ENCODE measurements around the gene MGST2.

Gene MGST2

DNA sequence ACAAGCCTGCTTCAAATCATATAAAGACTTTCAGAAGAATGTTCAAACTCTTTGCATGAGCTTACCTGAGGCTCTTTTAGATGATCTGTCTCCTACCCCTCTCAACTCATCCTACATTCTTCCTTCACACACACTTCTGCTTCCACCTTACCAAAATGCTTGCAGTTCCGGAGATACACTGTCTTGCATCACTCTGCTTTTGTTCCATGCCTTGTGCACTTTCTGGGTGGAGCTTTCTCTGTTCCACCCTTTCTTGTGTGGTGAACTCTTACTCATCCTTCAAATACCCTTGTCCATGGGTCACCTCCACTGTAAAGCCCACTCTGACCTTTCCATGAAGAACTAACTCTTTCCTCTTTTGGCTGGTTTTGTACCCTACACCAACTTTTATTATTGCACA is 18.4 kb upstream of the MGST2 start:
- Histone ChIP-seq H3K27ac (ENCODE audit: low read depth, low read length) (no peak overlapping the region), H3K4me3 (ENCODE audit: low read depth in 1 of 2, low read length in 2 of 2) (no peak overlapping the region), H3K27me3 (ENCODE audit: control insufficient read depth in 1 of 2, insufficient read depth in 2 of 2, low read length in 2 of 2) (no peaks in the 10 kb centered on the region), H3K9me3 (ENCODE audit: low read length) (no peaks in the 10 kb centered on the region), H3K9ac (ENCODE audit: low read length) (no peak overlapping the region), H3K36me3 (ENCODE audit: insufficient read depth, low read length) (no peaks in the 10 kb centered on the region), H3K4me1 (ENCODE audit: insufficient read depth, low read length) (no peaks in the 10 kb centered on the region)

DNA sequence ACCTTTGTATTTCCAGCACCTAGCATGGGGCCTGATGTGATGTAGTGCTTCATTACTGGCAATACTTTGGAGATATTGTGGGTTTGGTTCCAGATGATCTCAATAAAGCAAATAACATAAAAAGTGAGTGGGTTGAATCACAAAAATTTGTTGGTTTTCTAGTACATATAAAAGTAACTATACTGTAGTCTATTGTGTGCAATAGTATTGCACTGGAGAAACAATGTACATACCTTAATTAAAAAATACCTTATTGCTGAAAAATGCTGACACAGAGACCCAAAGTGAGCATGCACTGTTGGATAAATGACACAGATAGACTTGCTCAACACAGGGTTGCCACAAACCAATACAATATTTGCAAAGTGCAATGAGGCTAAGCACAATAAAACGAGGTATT is 17.7 kb upstream of the MGST2 start:
- Histone ChIP-seq H3K4me3 (ENCODE audit: low read depth in 1 of 2, low read length in 2 of 2) (no peak overlapping the region), H3K9me3 (ENCODE audit: low read length) (no peaks in the 10 kb centered on the region), H3K27me3 (ENCODE audit: control insufficient read depth in 1 of 2, insufficient read depth in 2 of 2, low read length in 2 of 2) (no peaks in the 10 kb centered on the region), H3K9ac (ENCODE audit: low read length) (no peak overlapping the region), H3K4me1 (ENCODE audit: insufficient read depth, low read length) (no peaks in the 10 kb centered on the region), H3K27ac (ENCODE audit: low read depth, low read length) (no peak overlapping the region), H3K36me3 (ENCODE audit: insufficient read depth, low read length) (no peaks in the 10 kb centered on the region)

DNA sequence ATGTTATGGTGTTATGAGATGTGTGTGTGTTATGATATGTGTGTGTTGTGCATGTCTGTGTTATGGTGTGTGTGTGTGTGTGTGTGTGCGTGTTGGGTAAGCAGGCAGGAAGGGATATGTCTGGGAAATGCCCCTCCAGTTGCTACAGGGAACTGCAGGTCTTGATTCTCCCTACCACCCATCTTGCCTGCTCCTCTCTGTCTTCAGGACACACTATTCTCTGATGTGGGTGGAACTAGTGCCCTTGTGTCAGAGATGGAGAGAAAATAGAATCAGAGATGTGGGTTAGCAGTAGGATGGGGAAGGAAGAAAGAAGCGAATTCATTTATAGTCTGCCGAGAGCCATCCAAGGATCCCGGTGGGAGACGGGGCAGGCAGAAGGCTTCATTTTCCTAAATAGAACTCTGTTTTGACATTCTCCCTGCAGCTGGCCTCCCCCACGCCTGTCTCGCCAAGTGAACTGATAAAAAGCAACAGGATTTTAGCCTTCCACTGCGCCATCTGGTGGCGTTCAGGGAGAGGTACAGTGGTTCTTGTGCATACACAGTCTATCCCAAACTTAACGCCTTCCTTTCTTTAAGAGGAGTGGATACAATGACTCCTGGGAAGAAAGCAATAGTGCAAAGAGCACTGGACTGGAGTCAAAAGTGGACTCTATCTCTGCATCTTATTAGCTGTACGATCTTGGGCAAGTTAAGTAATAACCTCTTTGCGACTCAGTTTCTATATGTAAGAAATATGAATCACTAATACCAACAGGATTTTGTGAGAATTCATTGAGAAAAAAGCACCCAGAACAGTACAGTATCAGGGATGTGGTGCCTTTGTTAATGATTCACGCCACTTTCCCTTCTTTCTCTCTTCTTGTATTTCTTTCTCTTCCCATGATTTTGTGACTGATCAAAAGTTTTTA is 14.1 kb upstream of the MGST2 start:
- Histone ChIP-seq H3K27ac (ENCODE audit: low read depth, low read length) (no peak overlapping the region), H3K4me1 (ENCODE audit: insufficient read depth, low read length) (no peaks in the 10 kb centered on the region), H3K36me3 (ENCODE audit: insufficient read depth, low read length) (no peaks in the 10 kb centered on the region), H3K27me3 (ENCODE audit: control insufficient read depth in 1 of 2, insufficient read depth in 2 of 2, low read length in 2 of 2) (no peaks in the 10 kb centered on the region), H3K9me3 (ENCODE audit: low read length) (no peaks in the 10 kb centered on the region), H3K4me3 (ENCODE audit: low read depth in 1 of 2, low read length in 2 of 2) (peak overlapping the region in 1 of 2 donors; percentile 41), H3K9ac (ENCODE audit: low read length) (no peak overlapping the region)

DNA sequence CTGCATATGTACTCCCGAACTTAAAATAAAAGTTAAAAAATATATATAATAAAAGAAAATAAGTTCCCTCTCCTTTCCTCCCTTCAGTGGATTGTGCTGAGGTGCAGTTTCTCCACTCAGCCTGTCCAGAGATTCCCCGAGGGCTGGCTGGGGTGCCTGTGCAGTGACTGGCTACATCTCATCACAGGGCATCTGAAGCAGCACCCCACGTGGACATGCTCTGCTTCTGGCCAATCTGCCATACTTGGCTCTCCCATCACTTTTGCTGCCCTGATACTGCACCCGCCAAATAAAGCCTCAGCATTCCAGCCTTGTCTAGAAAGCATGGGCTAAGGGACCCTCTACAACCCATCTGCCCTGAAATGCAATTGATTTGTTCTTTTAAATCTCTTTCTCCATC is 11.1 kb upstream of the MGST2 start:
- H3K9ac ChIP-seq (ENCODE audit: low read length): no peak overlapping the region
- H3K4me1 ChIP-seq (ENCODE audit: insufficient read depth, low read length): peaks cover 8% of the 10 kb centered on the region
- H3K36me3 ChIP-seq (ENCODE audit: insufficient read depth, low read length): no peaks in the 10 kb centered on the region
- H3K9me3 ChIP-seq (ENCODE audit: low read length): no peaks in the 10 kb centered on the region
- no peak overlapping the region for H3K27ac ChIP-seq (ENCODE audit: low read depth, low read length)
- no peaks in the 10 kb centered on the region for H3K27me3 ChIP-seq (ENCODE audit: control insufficient read depth in 1 of 2, insufficient read depth in 2 of 2, low read length in 2 of 2)
- no peak overlapping the region for H3K4me3 ChIP-seq (ENCODE audit: low read depth in 1 of 2, low read length in 2 of 2)

DNA sequence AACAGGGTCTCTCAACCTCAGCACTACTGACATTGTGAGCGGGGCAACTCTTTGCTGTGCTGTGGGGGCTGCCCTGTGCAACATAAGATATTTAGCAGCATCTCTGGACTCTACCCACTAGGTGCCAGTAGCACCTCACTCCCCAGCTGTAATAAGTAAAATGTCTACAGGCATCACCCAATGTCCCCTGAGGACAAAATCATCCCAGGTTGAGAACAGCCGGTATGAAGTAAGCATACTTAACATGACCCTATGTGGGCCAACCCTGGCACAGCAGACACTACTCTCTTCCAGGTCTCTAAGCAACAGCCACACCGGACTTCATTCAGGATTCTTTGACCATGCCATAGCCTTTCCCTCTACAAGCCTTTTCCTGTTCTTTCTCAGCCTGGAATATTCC is 10.5 kb upstream of the MGST2 start:
- Histone ChIP-seq H3K9ac (ENCODE audit: low read length) (no peak overlapping the region), H3K4me3 (ENCODE audit: low read depth in 1 of 2, low read length in 2 of 2) (no peak overlapping the region), H3K36me3 (ENCODE audit: insufficient read depth, low read length) (no peaks in the 10 kb centered on the region), H3K27me3 (ENCODE audit: control insufficient read depth in 1 of 2, insufficient read depth in 2 of 2, low read length in 2 of 2) (no peaks in the 10 kb centered on the region), H3K9me3 (ENCODE audit: low read length) (no peaks in the 10 kb centered on the region), H3K4me1 (ENCODE audit: insufficient read depth, low read length) (peaks cover 8% of the 10 kb centered on the region), H3K27ac (ENCODE audit: low read depth, low read length) (no peak overlapping the region)

DNA sequence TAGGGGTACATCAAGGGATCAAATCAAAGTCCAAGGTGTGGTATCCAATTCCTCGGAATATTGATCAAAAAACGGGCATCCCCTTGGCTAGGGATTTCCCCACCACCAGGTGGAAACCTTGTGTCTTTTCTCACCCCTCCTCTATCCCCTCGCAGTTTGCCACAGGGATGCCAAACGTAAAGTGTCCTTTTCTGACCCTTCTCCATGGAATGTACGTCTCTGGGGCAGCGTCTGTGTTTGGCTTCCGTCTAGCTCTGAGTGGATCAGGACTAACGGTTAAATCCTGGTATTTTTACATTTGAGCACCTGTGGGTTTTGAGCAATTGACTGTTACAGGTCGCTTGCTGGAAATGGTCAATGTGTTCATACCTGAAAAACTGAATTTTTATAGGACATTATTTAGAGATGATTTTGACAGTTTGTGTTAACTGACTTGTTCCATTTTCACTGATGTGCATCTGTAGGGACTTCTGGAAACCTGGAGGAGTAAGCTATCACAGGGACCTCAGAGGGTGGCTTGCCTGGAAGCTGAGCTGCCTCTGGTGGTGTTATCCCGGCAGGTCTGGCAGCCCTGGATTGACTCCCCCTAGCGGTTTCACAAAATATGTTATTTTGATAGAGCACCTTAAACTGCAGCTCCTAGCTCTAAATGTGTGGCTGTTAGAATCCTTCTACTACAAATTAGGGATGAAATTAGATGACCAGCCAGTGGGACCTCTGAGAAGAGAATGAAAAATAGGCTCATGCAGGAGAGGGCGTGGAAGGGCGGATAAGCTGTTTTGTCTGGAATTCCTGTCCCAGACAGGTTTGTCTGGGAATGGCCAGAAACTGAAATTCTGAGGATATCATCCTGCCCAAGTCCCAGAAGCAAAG is 8.8 kb upstream of the MGST2 start:
- Histone ChIP-seq H3K4me3 (ENCODE audit: low read depth in 1 of 2, low read length in 2 of 2) (no peak overlapping the region), H3K9me3 (ENCODE audit: low read length) (no peaks in the 10 kb centered on the region), H3K27me3 (ENCODE audit: control insufficient read depth in 1 of 2, insufficient read depth in 2 of 2, low read length in 2 of 2) (no peaks in the 10 kb centered on the region), H3K9ac (ENCODE audit: low read length) (no peak overlapping the region), H3K4me1 (ENCODE audit: insufficient read depth, low read length) (peaks cover 8% of the 10 kb centered on the region), H3K36me3 (ENCODE audit: insufficient read depth, low read length) (no peaks in the 10 kb centered on the region), H3K27ac (ENCODE audit: low read depth, low read length) (no peak overlapping the region)

DNA sequence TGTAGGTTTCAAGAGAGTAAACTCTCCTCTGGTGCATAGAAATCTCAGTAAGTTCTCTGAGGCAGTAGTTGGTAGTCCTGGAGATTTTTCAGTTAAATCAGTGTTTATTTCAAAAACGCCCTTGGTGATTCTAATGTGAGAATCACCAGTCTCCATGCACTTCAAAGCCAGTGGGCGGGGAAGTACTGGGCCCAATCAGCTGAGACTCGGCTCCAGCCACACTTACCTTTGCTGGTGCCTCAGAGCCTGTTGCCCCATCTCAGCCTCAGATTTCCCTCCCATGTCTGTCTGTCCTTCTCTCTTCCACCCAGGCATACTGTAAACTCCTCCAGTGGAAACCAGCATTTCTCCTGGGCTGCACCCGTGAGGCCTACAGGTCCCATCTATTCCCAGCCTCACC is 7.4 kb upstream of the MGST2 start:
- no peak overlapping the region for H3K27ac ChIP-seq (ENCODE audit: low read depth, low read length)
- no peak overlapping the region for H3K4me3 ChIP-seq (ENCODE audit: low read depth in 1 of 2, low read length in 2 of 2)
- no peaks in the 10 kb centered on the region for H3K9me3 ChIP-seq (ENCODE audit: low read length)
- H3K9ac ChIP-seq (ENCODE audit: low read length): no peak overlapping the region
- H3K27me3 ChIP-seq (ENCODE audit: control insufficient read depth in 1 of 2, insufficient read depth in 2 of 2, low read length in 2 of 2): no peaks in the 10 kb centered on the region
- H3K36me3 ChIP-seq (ENCODE audit: insufficient read depth, low read length): no peaks in the 10 kb centered on the region
- peaks cover 8% of the 10 kb centered on the region for H3K4me1 ChIP-seq (ENCODE audit: insufficient read depth, low read length)

DNA sequence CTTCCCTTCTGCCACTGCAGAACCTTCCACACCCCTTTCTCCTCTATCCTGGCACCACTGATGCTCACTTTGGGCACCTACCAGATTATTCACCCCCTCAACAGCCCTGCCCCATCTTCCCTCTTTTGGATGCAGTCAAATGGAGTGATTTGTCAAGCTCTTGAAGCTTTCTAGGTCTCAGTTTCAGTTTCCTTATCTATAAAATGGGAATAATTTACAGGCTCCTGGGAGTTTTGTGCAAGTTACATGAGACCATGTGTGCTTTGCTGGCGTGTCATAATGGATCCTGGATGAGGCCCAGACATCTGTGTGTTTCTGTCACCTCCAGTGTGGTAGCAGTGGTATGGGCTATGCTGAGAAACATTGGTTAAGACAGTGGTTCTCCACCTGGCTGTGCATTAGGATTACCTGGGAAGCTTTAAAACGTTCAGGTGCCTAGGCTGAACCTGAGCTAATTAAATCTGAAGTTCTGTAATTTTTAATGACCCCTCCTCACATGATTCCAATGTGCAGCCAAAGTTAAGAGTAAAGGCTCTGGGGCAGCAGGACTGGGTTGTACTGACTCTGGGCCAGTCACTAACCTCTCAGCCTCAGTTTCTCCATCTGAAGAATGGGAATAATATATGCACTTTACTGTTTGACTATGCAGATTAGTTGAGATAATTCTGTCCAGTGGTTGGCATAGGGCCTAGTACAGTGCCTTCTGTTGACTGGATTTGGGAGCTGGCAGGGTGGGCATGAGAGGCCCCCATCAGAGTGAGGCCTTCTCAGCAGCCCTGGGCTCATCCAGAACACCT is 6.8 kb upstream of the MGST2 start:
- H3K9me3 ChIP-seq (ENCODE audit: low read length): no peaks in the 10 kb centered on the region
- no peaks in the 10 kb centered on the region for H3K36me3 ChIP-seq (ENCODE audit: insufficient read depth, low read length)
- H3K27ac ChIP-seq (ENCODE audit: low read depth, low read length): no peak overlapping the region
- no peaks in the 10 kb centered on the region for H3K27me3 ChIP-seq (ENCODE audit: control insufficient read depth in 1 of 2, insufficient read depth in 2 of 2, low read length in 2 of 2)
- peaks cover 8% of the 10 kb centered on the region for H3K4me1 ChIP-seq (ENCODE audit: insufficient read depth, low read length)
- H3K4me3 ChIP-seq (ENCODE audit: low read depth in 1 of 2, low read length in 2 of 2): no peak overlapping the region
- no peak overlapping the region for H3K9ac ChIP-seq (ENCODE audit: low read length)

DNA sequence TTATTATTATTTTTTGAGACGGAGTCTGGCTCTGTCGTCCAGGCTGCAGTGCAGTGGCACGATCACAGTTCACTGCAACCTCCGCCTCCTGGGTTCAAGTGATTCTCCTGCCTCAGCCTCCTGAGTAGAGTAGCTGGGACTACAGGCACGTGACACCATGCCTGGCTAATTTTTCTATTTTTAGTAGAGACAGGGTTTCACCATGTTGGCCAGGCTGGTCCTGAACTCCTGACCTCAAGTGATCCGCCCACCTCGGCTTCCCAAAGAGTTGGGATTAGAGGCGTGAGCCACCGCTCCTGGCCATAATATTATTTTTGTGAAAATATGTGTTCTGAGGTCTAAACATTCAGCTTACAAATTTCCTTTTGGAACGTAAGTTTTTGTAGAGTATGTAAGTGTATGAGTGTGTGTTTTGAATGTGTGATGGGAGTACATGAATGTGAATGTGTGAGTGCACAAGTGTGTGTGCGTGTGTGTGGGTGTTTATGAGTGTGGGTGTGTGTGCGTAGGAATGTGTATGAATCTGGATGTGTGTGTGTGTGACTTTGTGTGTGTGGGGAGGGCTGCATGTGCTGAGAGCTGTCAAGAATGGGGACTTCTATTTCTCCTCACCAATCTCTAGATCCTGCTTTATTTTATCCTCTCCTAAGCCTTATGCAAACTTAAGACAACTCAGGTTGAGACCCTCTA is 5.7 kb upstream of the MGST2 start:
- Histone ChIP-seq H3K4me1 (ENCODE audit: insufficient read depth, low read length) (peaks cover 8% of the 10 kb centered on the region), H3K27ac (ENCODE audit: low read depth, low read length) (no peak overlapping the region), H3K4me3 (ENCODE audit: low read depth in 1 of 2, low read length in 2 of 2) (no peak overlapping the region), H3K9me3 (ENCODE audit: low read length) (no peaks in the 10 kb centered on the region), H3K36me3 (ENCODE audit: insufficient read depth, low read length) (no peaks in the 10 kb centered on the region), H3K27me3 (ENCODE audit: control insufficient read depth in 1 of 2, insufficient read depth in 2 of 2, low read length in 2 of 2) (no peaks in the 10 kb centered on the region), H3K9ac (ENCODE audit: low read length) (no peak overlapping the region)

DNA sequence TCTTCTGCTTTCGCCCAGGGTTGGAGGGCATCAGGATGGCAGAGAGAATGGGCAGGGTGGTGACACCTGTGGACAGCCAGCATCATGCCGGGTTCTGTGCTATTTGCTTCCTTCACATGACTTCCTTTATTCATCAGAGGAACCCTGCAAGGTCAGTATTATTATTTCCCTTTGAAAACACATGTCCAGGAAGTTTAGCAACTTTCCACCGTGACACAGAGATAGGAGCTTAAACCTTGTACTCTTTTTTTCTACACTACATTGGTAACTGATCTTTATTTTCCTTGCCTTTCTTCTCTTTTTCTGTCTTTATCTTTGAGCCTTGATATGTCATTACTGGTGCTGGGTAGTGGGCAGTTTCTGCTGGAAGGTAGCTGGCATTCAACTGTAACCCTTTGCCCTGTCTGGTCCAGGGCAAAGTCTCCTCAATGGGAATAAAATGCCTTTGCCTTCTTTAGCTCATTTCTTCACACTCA is 5.0 kb upstream of the MGST2 start:
- Histone ChIP-seq H3K9me3 (ENCODE audit: low read length) (no peaks in the 10 kb centered on the region), H3K4me3 (ENCODE audit: low read depth in 1 of 2, low read length in 2 of 2) (no peak overlapping the region), H3K4me1 (ENCODE audit: insufficient read depth, low read length) (peaks cover 12% of the 10 kb centered on the region), H3K9ac (ENCODE audit: low read length) (no peak overlapping the region), H3K27ac (ENCODE audit: low read depth, low read length) (no peak overlapping the region), H3K36me3 (ENCODE audit: insufficient read depth, low read length) (no peaks in the 10 kb centered on the region), H3K27me3 (ENCODE audit: control insufficient read depth in 1 of 2, insufficient read depth in 2 of 2, low read length in 2 of 2) (no peaks in the 10 kb centered on the region)

Data from muscle layer of colon (tissue), 2 donors.